Posterior vena cava (tissue), 2 donors: Measurements from ENCODE around the gene C20orf173. TPM values are rescaled to one million over a fixed set of nuclear protein-coding genes. Genes with fewer than 3 reads are reported as not detected.
"Not testable (repeated sequence)": the region's sequence is repeated elsewhere in the genome, so short reads cannot be mapped to it uniquely, and the experiment has no call there.

Source experiments
- DNase-seq: peaks from one replicate; pipeline ENCODE4 v3.0.0-alpha.2; 2020; ENCODE audit warnings: low spot score
- intact Hi-C, 2 donors: fragments of 100-400 bp; cut with DNase I; formaldehyde crosslinking; loops; one replicate each; pipeline versions ENCODE4 v1.14.1 to v1.14.2; 2022 to 2023
- total RNA-seq, 2 donors: library from RNA; stranded (reverse); fragmentation: NEBNext Ultra II Directional; extraction: Animal tissue kit (Norgen Biotek cat#: 25700); gene quantifications; one replicate each; pipeline ENCODE4 v1.2.1, GENCODE V29; 2021
- donor health status: DM: yes; HTN: yes; CAD: no.
- donor health status: DM: yes; HTN: yes; CAD: no.

Gene C20orf173
- total RNA-seq, 2 donors from 2014 or later: not detected

- intact Hi-C loops: no loop called here
- DNase-seq: peak; percentile 37
Observed at GRCh38 chr20:35551503-35551902, 22.1 kb upstream of the C20orf173 start.

- DNase-seq: peak; percentile 19
- intact Hi-C loops: no loop called here
Observed at GRCh38 chr20:35547329-35547728, 17.9 kb upstream of the C20orf173 start.

DNA sequence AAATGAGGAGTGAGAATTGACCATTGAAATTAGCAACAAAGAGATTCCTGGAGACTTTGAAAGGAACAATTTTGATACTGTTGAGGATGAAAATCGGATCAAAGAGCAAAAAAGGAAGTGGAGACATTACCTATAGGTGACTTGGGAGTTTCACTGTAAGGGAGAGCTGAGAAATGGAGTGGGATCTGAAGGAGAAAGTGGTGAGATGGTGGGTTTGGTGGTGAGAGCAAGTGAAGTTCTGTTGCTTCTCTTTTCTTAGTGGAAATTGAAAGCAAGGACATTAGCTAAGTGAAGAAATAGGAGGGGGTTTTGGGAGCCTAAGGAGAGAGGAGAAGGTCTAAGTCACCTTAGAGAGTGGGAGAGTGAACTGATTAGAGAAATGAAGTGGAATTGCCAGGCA, 16.7 kb upstream of the C20orf173 start:
- intact Hi-C loops: no loop called here
- no peak for DNase-seq

DNA sequence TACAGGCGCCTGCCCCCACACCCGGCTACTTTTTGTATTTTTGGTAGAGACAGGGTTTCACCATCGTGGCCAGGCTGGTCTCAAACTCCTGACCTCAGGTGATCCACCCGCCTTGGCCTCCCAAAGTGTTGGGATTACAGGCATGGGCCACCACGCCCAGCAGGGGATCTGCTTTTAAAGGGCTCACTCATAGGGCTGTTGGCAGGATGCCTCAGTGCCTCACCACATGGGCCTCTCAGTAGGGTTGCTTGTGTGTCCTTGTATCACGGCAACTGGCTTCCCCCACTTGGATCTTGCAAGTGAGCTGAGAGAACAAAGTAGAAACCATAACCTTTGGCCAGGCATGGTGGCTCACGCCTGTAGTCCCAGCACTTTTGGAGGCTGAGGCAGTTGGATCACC, 15.5 kb upstream of the C20orf173 start:
- intact Hi-C loops: not testable (repeated sequence)
- DNase-seq: peak; percentile 42

- intact Hi-C loops: no loop called here
- peak; percentile 80 for DNase-seq
Observed at GRCh38 chr20:35544436-35544835, 15.0 kb upstream of the C20orf173 start.

DNA sequence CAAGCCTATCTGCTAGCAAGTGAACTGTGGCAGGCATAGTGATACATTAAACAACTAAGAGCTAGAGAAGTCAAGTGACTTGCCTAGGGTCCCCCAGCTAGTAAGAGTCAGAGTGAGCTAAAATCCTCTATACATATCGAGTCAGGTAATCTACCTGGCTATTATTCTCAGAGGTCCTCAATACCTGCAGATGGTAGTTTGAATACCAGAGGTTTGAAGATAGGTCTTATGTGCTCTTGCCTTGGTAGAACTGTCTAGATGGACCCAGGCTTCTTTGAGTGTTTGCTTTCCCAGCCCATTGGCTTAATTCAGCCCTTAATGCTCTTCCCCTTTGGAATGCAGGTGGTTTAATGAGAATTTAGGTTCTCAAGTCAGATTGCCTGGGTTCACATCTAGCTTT, 13.5 kb upstream of the C20orf173 start:
- intact Hi-C loops: no loop called here
- no peak for DNase-seq

GRCh38 chr20:35541783-35542662, 12.6 kb upstream of the C20orf173 start, which contains the start of gene ERGIC3:
TSS of gene ERGIC3 (plus strand) at chr20:35542078. CDS start at chr20:35542098, 20 bp downstream.
- intact Hi-C loops: no loop called here
- peak; percentile 99 for DNase-seq

- intact Hi-C loops: no loop called here
- no peak for DNase-seq
Observed at GRCh38 chr20:35541118-35541782, 11.8 kb upstream of the C20orf173 start.

GRCh38 chr20:35539756-35540212, 10.3 kb upstream of the C20orf173 start:
- intact Hi-C loops: no loop called here

DNA sequence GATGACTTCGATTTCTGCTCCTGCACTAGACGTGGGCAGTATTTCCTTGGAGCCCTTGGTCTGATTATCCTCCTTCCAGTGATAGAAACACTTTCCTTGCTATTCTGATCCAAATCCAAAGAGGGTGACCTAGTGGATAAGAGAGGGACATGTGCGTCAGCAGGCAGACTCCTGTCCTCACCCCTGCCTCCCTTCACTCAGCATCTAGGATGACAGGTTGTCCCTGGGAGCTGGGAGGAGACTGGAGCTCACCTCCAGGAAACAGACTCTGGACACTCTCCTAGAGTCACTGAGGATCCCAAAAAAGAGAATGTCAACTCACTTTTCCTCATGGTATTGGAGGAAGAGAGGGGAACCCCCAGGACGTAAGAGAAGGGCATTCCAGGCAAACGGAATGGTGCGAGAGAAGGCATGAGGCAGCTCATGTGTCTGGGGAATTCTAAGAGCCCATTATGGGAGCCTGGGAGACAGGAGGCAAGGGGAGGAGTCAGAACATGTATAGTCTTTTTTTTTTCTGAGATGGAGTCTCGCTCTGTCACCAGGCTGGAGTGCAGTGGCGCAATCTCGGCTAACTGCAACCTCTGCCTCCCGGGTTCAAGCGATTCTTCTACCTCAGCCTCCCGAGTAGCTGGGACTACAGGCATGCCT, 2.2 kb downstream of the C20orf173 start:
- intact Hi-C loops: no loop called here
- no peak for DNase-seq

More at GRCh38 chr20:35539756-35540212, 10.3 kb upstream of the C20orf173 start:
- no peak for DNase-seq

GRCh38 chr20:35525639-35526038, 3.8 kb downstream of the C20orf173 start:
- intact Hi-C loops: no loop called here
- no peak for DNase-seq

DNA sequence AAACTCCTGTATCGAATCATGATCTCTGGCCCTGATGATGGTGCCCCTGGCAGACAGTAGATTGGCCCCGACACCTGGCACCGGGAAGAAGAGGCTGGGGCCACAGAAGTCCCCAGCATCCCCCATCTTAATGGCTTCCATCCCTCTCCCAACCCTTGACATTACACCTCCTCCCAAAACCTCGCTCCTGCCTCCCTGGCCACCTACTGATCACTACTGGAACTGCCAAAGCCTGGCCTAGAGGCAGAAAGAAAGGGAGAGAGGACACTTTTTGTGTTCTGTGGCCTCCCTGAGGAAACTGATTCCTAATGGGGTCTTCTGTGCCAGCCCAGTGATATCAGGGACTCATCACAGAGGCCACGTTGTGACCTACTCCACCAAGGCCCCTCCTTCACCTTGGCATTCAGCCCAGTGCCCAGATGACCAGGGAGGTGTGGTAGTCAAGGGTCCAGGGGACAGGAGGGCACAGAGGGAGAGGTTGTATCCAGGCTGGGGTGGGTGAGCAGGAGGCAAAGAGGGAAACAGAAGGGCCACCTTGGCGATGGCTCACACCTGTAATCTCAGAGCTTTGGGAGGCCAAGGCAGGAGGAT, 6.1 kb downstream of the C20orf173 start:
- intact Hi-C loops: no loop called here
- DNase-seq: peak; percentile 67

GRCh38 chr20:35518955-35519354, 10.5 kb downstream of the C20orf173 start:
- intact Hi-C loops: no loop called here
- no peak for DNase-seq

- DNase-seq, intact Hi-C loops: not testable (repeated sequence)
Observed at GRCh38 chr20:35517767-35518166, 11.7 kb downstream of the C20orf173 start.

DNA sequence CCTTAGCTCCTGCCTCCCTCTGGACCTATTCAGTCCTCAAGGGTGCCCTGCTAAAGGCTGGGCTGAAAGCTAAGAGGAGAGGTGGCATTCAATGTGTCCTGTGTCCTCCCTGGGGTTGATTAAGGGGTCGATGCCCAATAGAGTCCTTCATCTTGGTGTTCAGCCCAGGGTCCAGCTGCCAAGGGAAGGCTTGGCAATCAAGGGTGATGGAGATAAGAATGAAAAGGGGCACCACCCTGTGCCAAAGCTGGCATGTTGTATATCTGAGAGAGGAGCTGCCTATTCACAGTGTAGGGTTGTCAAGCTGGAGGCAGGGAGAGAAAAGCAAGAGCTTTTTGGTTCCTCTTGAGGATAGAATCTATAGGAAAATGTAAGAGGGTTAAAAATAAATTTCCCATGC, 12.3 kb downstream of the C20orf173 start:
- no peak for DNase-seq
- intact Hi-C loops: no loop called here

- intact Hi-C loops: no loop called here
Observed at GRCh38 chr20:35515949-35516645, 13.4 kb downstream of the C20orf173 start.

GRCh38 chr20:35515341-35515740, 14.1 kb downstream of the C20orf173 start:
- DNase-seq: no peak
- intact Hi-C loops: no loop called here

More at GRCh38 chr20:35515949-35516645, 13.4 kb downstream of the C20orf173 start:
- DNase-seq: no peak

- intact Hi-C loops: no loop called here
- no peak for DNase-seq
Observed at GRCh38 chr20:35514371-35514932, 15.0 kb downstream of the C20orf173 start.
